Mammary epithelial cell (primary cell): ENCODE results near the gene COL12A1.

Experiments used
- EZH2 ChIP-seq: IDR thresholded peaks from 2 replicates; pipeline ENCODE4 v1.6.1; 2012; ENCODE audit warnings: low read length, inconsistent platforms, borderline replicate concordance
- TF ChIP-seq, protein P1 (sequence below), 2 donors: IDR thresholded peaks in 1 of 2; conservative IDR thresholded peaks in 1 of 2; 2 replicates each; pipeline ENCODE4 v1.5.1; 2011 to 2012; ENCODE audit warnings: inconsistent platforms in 2 of 2, low read length in 2 of 2, mild to moderate bottlenecking in 2 of 2, control low read depth in 1 of 2, low read depth in 1 of 2; ENCODE audit not compliant: insufficient read depth in 1 of 2; ENCODE audit errors: extremely low read depth in 1 of 2

GRCh38 chr6:75230484-75231325 lies 24.9 kb upstream of the COL12A1 start:
- TF ChIP-seq, protein P1, sequence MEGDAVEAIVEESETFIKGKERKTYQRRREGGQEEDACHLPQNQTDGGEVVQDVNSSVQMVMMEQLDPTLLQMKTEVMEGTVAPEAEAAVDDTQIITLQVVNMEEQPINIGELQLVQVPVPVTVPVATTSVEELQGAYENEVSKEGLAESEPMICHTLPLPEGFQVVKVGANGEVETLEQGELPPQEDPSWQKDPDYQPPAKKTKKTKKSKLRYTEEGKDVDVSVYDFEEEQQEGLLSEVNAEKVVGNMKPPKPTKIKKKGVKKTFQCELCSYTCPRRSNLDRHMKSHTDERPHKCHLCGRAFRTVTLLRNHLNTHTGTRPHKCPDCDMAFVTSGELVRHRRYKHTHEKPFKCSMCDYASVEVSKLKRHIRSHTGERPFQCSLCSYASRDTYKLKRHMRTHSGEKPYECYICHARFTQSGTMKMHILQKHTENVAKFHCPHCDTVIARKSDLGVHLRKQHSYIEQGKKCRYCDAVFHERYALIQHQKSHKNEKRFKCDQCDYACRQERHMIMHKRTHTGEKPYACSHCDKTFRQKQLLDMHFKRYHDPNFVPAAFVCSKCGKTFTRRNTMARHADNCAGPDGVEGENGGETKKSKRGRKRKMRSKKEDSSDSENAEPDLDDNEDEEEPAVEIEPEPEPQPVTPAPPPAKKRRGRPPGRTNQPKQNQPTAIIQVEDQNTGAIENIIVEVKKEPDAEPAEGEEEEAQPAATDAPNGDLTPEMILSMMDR (conservative IDR thresholded peaks at IDR 0.05 in 1 of 2, IDR thresholded peaks at IDR 0.05 in 1 of 2; ENCODE audit: extremely low read depth in 1 of 2, insufficient read depth in 1 of 2, low read depth in 1 of 2, low read length in 2 of 2), result peak; percentile 75 to 83
- no peak for TF ChIP-seq EZH2
